Spleen (tissue), 7 donors: ENCODE results near the gene WDR77.

Experiments
- POLR2AphosphoS5 ChIP-seq, 3 donors: sonication (generic); formaldehyde crosslinking; IDR thresholded peaks; one replicate each; pipeline ENCODE4 v1.5.1; 2017; ENCODE audit warnings: antibody characterized with exemption in 3 of 3
- TF ChIP-seq, protein P1 (sequence below), 11 experiments: fragments of 200-600 bp in 7 of 11; fragments of 450-650 bp in 4 of 11; sonication (generic) in 4 of 11; IDR thresholded peaks in 8 of 11; conservative IDR thresholded peaks in 3 of 11; 1 replicate in 7 of 11; 2 replicates in 4 of 11; pipeline versions ENCODE4 v1.4.0 to v1.8.0; 2016 to 2021; ENCODE audit warnings: antibody characterized with exemption in 11 of 11, inconsistent platforms in 4 of 11, mild to moderate bottlenecking in 1 of 11
- donor health status: DM: no; HTN: no; CAD: no; lungs with moderate emphysema.
- donor health status: DM: no; HTN: no; CAD: no.
- donor health status: DM: no; HTN: no; CAD: no.

GRCh38 chr1:111449703-111450017, 604 bp upstream of the WDR77 start:
- TF ChIP-seq, protein P1, sequence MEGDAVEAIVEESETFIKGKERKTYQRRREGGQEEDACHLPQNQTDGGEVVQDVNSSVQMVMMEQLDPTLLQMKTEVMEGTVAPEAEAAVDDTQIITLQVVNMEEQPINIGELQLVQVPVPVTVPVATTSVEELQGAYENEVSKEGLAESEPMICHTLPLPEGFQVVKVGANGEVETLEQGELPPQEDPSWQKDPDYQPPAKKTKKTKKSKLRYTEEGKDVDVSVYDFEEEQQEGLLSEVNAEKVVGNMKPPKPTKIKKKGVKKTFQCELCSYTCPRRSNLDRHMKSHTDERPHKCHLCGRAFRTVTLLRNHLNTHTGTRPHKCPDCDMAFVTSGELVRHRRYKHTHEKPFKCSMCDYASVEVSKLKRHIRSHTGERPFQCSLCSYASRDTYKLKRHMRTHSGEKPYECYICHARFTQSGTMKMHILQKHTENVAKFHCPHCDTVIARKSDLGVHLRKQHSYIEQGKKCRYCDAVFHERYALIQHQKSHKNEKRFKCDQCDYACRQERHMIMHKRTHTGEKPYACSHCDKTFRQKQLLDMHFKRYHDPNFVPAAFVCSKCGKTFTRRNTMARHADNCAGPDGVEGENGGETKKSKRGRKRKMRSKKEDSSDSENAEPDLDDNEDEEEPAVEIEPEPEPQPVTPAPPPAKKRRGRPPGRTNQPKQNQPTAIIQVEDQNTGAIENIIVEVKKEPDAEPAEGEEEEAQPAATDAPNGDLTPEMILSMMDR (IDR thresholded peaks at IDR 0.05 in 8 of 11, conservative IDR thresholded peaks at IDR 0.05 in 3 of 11): no peak
- no peak for TF ChIP-seq POLR2AphosphoS5 (IDR thresholded peaks at IDR 0.05)
